Chondrocyte (in vitro differentiated cells): Measurements from ENCODE around the gene ACTR3. TPM values are rescaled to one million over a fixed set of nuclear protein-coding genes. Genes with fewer than 3 reads are reported as not detected.
"Not testable (repeated sequence)": the region's sequence is repeated elsewhere in the genome, so short reads cannot be mapped to it uniquely, and the experiment has no call there.

Experiments used
- DNase-seq: peaks from one replicate; pipeline ENCODE4 v3.0.0; 2021; ENCODE audit warnings: mixed read lengths, low spot score
- H3K27ac Mint-ChIP-seq: one replicate; pipeline ENCODE4 v1.8.0; 2021; ENCODE audit warnings: mild to moderate bottlenecking, moderate library complexity, mixed read lengths; ENCODE audit not compliant: unreplicated experiment
- H3K27me3 Mint-ChIP-seq: 2 replicates; pipeline ENCODE4 v1.8.0; 2021; ENCODE audit warnings: low read depth, mixed read lengths
- H3K36me3 Mint-ChIP-seq: 2 replicates; pipeline ENCODE4 v1.8.0; 2021; ENCODE audit warnings: low read depth, mixed read lengths
- H3K4me1 Mint-ChIP-seq: 2 replicates; pipeline ENCODE4 v1.8.0; 2021; ENCODE audit warnings: low read depth, mild to moderate bottlenecking, mixed read lengths
- H3K4me3 Mint-ChIP-seq: one replicate; pipeline ENCODE4 v1.8.0; 2021; ENCODE audit warnings: mild to moderate bottlenecking, moderate library complexity, mixed read lengths; ENCODE audit not compliant: unreplicated experiment
- H3K9me3 Mint-ChIP-seq: 2 replicates; pipeline ENCODE4 v1.8.0; 2021; ENCODE audit warnings: low read depth, mixed read lengths
- CTCF ChIP-seq: fragments of 200-600 bp; sonication (generic); IDR thresholded peaks from 2 replicates; pipeline ENCODE4 v1.5.0; 2021; ENCODE audit warnings: antibody characterized with exemption, mild to moderate bottlenecking, moderate library complexity
- total RNA-seq: library from RNA; stranded (reverse); gene quantifications from 3 replicates; pipeline ENCODE4 v1.2.1, GENCODE V29; 2021

ACTR3 gene
- total RNA-seq, 1 donor from 2014 or later, result 434 TPM

- Mint-ChIP-seq H3K27me3 (no peaks in the 10 kb centered on the region), H3K9me3 (no peaks in the 10 kb centered on the region), H3K27ac (no peak overlapping the region), H3K36me3 (peaks cover 30% of the 10 kb centered on the region), H3K4me3 (no peak overlapping the region), H3K4me1 (peaks cover 5% of the 10 kb centered on the region)
- no peak for DNase-seq
- TF ChIP-seq CTCF, result no peak
Observed at GRCh38 chr2:113925884-113926283, 36.0 kb downstream of the ACTR3 start.

GRCh38 chr2:113926314-113926713, 36.4 kb downstream of the ACTR3 start:
- no peak overlapping the region for H3K27ac Mint-ChIP-seq

GRCh38 chr2:113930448-113930847, 40.6 kb downstream of the ACTR3 start:
- no peak for TF ChIP-seq CTCF
- no peak for DNase-seq
- peaks cover 33% of the 10 kb centered on the region for H3K36me3 Mint-ChIP-seq

More at GRCh38 chr2:113926314-113926713, 36.4 kb downstream of the ACTR3 start:
- Mint-ChIP-seq H3K4me3 (no peak overlapping the region), H3K36me3 (peaks cover 30% of the 10 kb centered on the region), H3K9me3 (no peaks in the 10 kb centered on the region), H3K4me1 (peaks cover 8% of the 10 kb centered on the region), H3K27me3 (no peaks in the 10 kb centered on the region)
- no peak for DNase-seq
- TF ChIP-seq CTCF, result no peak

GRCh38 chr2:113937501-113937900, 47.6 kb downstream of the ACTR3 start:
- Mint-ChIP-seq H3K36me3 (peaks cover 40% of the 10 kb centered on the region), H3K27ac (peak overlapping the region; percentile 49), H3K9me3 (peaks cover 14% of the 10 kb centered on the region), H3K27me3 (no peaks in the 10 kb centered on the region), H3K4me3 (no peak overlapping the region), H3K4me1 (peaks cover under 1% of the 10 kb centered on the region)
- TF ChIP-seq CTCF, result no peak
- no peak for DNase-seq

More at GRCh38 chr2:113930448-113930847, 40.6 kb downstream of the ACTR3 start:
- peaks cover 16% of the 10 kb centered on the region for H3K4me1 Mint-ChIP-seq
- no peaks in the 10 kb centered on the region for H3K9me3 Mint-ChIP-seq
- no peak overlapping the region for H3K4me3 Mint-ChIP-seq
- no peak overlapping the region for H3K27ac Mint-ChIP-seq
- H3K27me3 Mint-ChIP-seq, result no peaks in the 10 kb centered on the region

GRCh38 chr2:113940891-113941290, 51.0 kb downstream of the ACTR3 start:
- Mint-ChIP-seq H3K4me1 (no peaks in the 10 kb centered on the region), H3K9me3 (peaks cover 19% of the 10 kb centered on the region), H3K27me3 (no peaks in the 10 kb centered on the region), H3K27ac (no peak overlapping the region), H3K4me3 (no peak overlapping the region), H3K36me3 (peaks cover 36% of the 10 kb centered on the region)
- DNase-seq, result no peak
- TF ChIP-seq CTCF, result no peak

- H3K4me1 Mint-ChIP-seq, H3K27me3 Mint-ChIP-seq, H3K9me3 Mint-ChIP-seq, H3K27ac Mint-ChIP-seq, H3K4me3 Mint-ChIP-seq, DNase-seq: not testable (repeated sequence)
- peaks cover 37% of the 10 kb centered on the region for H3K36me3 Mint-ChIP-seq
Observed at GRCh38 chr2:113945784-113946183, 55.9 kb downstream of the ACTR3 start.

- Mint-ChIP-seq H3K27ac (peak overlapping the region; percentile 49), H3K36me3 (peaks cover 37% of the 10 kb centered on the region)
- not testable (repeated sequence) for H3K27me3 Mint-ChIP-seq, H3K4me1 Mint-ChIP-seq, H3K9me3 Mint-ChIP-seq, DNase-seq, H3K4me3 Mint-ChIP-seq
Observed at GRCh38 chr2:113950906-113951305, 61.0 kb downstream of the ACTR3 start.
